GM18867 (cell line): ENCODE results near the gene TIMP4.
A peak's percentile ranks its signal among the peaks of the same experiment; 100 is the strongest.

ENCODE experiments used
- ATAC-seq: cut with Tn5 transposase; IDR thresholded peaks from one replicate; pipeline ENCODE4 v1.9.1; 2021; ENCODE audit warnings: mild to moderate bottlenecking, moderate library complexity; ENCODE audit not compliant: unreplicated experiment

TIMP4 gene

DNA sequence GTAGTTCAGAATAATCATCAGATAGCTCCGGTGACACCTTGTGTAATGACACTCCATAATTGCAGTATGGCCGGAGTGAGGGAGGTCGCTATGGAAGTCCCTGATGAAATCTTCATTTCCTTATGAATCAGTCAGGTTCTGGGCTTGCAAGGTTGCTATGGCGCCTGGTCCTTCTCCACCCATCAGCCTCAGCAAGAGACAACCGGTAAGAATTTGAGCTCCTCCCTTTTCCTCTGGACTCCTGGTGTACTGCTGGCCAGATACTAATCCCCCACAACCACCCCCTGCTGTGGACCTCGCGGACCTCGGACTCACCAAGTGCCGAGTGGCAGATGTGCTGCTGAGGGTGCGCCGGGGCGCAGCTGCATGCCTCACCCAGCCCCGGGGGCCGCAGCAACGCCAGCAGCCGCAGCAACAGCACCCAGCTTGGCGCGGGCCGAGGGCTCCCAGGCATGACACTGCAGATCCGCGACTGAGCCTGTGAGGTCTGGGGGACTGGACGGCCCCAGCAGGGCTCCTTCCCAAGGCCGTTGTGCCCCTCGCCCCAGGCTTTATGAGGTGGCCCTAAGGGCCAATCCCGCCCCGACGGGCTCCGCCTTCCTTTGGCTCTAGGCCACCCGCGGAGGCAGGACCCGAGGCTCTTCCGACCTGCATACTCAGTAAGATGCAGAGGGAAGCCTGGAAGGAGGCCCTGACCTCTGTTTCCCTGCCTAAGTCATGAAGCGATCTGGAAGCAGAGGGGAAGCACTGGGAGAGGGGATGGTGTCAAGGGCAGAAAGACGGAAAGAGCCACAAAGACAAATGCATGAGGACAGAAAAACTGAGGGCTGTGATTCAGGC lies at the start of gene TIMP4:
TSS of gene TIMP4 (minus strand) at position 526 of the 840 bp plus-strand sequence. CDS start at position 454, 72 bp downstream.
- ATAC-seq: no peak

DNA sequence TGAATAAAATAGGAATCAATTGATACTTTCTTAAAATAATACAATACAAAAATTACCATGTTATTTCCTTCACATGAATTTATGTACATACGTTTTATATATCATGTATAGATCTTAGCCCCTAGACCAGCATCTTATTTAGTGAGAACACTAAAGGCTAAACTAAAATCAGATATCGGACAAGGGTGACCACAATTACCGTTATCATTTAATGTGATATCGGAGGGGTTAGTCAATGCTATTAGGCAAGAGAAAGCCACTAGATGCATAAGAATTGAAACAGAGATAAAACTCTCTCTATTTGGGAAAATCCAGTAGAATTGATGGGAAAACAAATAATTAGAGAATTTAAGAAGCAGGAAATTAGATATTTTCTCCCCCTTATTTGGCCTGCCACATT lies 46.5 kb upstream of the TIMP4 start:
- no peak for ATAC-seq

DNA sequence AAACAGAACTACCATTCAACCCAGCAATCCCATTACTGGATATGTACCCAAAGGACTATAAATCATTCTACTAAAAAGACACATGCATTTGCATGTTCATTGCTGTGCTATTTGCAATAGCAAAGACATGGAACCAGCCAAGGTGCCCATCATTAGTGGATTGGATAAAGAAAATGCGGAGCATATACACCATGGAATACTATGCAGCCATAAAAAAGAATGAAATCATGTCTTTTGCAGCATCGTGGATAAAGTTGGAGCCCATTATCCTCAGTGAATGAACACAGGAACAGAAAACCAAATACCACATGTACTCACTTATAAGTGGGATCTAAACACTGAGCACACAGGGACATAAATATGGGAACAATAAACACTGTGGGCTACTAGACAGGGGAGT lies 43.1 kb upstream of the TIMP4 start:
- ATAC-seq: no peak

DNA sequence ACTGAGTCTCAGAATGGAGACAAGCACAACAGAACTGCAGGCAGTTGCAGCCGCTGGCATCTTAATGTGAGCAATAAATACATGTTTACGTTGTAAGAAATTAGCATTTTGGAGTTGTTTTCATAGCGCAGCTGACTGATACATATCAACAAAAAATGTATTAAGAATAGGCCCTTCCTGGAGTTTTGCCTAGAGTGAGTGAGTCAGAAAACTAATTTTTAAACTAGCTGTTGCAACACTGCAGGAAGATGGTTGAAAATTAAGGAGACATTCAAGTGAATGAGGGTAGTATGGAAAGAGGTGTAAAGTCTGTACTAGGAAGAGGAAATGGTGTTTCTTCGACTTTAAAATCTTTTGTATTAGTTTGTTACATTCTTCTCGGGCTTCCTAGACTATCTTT lies 39.6 kb upstream of the TIMP4 start:
- no peak for ATAC-seq

DNA sequence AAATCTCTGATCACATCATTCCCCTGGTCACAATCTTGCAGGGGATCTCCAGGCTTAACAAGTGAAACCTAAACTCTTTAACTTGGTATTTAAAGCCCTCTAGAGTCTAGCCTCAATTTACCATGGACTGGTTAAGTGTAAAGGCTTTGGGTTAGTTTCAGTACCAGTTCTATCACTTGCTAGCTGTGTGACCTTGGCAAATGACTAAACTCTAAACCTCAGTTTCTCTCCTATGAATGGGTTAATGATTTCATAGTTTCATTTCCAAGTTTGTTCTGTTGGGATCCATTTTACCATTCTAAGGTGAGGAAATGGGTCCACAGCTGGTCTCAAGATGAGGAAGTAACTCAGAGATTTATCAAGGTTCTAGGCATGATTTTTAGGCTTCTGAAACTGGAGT lies 38.8 kb upstream of the TIMP4 start:
- ATAC-seq: peak; percentile 50

DNA sequence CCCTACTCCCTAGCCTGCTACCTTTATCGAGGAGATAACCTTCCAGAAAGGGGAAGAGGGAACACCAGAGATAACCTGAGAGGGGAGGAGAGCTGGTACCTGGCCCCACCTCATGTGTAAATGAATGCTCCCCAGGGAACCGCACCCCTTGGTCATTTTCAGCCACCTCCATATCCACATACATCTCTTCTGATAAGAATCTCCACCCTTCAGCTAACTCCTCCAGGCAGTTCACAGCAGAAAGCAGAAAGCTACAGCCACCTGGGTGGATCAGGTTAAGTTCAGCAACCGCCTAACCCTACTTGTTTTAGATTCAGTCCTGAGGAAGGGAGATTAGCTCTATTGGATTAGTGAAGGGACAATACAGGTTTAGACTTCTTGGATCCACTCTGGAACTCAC lies 38.0 kb upstream of the TIMP4 start:
- ATAC-seq: no peak

DNA sequence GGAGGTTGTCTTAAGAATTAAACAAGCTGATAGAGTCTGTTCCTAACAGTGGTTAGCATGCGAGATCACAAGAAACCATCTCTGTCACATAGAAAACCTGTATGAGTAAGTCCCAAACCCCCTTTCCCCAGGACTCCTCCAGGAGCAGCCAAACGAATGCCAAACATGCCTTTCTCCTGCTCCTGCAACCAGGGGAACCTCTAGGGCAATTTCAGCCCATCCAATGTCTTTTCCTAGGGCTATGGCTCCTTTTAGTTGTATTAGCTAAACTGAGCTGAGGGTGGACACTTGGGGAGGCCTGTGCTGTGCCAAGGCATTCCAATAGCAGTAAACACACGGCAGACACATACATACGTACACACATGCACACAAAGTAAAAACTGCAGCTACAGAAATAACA lies 36.5 kb upstream of the TIMP4 start:
- no peak for ATAC-seq

DNA sequence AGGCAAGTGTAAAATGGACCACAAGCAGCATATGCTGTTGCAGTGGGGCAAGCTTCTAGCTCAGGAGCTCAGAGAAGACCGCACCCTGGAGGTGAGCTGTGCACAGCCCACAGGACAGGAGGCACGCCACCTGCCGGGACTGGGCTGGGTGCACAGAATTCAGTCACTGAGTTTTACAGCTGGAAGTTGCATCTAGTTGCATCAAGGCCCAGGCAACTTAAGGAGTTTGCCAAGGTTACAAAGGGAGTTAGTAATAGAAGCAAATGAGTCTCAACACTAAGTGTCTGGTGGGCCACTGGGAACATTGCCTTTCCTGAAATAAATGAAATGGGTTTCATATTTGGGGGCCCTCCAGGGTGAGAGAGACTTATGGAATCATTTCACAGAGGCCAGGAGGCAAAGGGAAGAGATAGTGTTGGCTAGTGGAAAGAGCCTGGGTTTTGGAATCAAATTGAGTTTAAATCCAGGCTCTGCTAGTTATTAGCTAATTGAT lies 36.0 kb upstream of the TIMP4 start:
- peak; percentile 82 for ATAC-seq

DNA sequence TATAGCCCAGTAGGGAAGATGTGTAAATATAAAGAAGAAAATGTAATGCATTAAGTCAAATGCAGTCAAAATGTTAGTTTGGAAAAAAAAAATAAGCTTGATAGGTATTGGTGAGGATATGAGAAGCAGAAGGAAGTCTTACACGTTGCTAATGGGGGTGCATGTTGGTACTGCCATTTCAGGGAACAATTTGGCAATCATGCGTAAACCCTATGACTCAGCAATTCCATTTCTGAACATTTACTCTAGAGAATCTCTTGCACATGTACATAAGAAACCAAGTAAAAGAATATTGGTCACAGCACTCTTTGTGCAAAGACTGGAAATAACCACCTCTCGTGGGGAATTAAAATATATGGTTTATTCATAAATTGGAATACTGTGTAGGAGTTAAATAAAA lies 35.5 kb upstream of the TIMP4 start:
- peak; percentile 34 for ATAC-seq

DNA sequence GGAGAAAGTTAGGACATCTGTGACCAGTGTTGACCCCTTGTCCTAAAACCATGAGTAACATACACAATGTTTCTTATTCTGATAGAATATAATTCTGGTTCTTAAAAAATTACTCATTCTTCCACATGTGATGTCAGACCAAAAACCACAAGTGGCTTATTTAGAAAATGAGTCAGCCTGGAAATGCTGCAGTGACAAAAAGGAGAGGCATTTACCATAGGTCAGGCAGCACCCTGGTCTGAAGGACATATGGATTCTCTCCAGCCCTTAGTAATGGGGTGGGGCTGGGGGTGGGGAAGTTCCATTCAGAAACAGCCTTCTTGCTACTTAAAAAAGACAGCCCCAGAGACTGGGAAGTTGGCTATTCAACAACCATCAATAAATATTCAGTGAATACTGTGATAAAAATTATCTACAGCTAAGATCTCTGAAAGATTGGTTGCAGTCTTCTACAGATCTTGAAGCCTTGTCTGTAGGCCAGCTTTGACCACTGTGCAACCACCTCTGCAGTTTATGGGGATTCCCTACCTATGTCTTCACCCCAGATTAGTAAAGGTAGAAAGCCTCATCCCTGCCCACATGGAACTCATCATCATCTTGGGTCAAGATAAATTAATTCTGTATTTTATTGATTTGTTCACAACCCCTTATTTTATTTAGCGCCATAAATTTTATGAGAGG lies 34.9 kb upstream of the TIMP4 start:
- peak; percentile 43 for ATAC-seq

DNA sequence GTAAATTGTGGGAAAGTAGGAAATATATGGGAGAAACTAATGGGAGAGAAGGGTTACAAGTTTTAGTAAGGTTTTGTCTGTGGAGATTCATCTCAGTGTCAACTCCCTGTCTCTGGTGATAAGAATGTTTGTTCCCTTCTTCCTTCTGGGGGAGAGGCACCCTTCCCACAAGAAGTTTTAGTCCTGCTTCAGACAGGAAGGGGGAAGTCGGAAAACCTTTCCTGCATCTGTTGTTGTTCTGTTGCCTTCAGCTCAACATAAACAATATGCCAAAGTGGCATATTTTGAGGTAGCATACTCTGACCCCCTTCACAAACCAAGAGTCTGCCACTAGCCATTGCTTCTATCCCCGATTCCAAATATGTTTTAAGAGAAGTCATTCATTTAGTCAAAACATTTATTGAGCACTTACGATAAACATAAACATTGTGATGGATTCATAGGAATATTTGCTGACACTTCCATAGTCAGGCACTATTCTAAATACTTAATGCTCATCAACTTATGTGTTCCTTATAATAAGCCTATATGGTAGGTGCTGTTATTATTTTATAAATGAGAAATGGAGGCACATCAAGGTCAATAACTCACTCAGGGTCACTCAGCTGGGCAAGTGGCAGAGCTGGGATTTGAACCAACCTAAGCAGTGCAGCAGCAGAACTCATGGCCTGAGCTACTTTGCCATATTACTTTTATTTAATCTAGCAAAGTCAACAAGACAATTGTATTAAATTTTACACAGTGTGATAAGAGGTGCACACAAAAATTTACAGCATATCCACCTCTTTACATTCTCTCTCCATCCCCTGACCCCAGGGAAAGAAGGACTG lies 34.2 kb upstream of the TIMP4 start:
- ATAC-seq: no peak

DNA sequence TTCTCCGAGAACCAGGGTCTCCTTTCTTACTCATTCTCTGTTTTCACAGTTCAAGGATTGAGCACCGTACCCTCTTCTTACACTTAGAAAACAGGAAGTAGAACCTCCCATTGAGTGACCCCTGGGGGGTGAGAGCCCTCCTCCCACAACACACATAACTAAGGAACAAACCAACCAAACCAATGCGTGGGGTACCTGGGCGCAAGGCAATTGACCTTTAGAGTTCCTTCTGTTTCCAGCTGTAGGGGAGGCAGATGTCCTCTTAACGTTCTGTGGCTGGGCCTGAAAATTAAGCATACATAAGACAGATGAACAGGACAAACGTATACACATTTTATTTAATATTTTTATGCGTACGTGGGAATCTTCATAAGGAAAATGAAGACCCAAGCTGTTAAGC lies 33.5 kb upstream of the TIMP4 start:
- ATAC-seq: no peak

DNA sequence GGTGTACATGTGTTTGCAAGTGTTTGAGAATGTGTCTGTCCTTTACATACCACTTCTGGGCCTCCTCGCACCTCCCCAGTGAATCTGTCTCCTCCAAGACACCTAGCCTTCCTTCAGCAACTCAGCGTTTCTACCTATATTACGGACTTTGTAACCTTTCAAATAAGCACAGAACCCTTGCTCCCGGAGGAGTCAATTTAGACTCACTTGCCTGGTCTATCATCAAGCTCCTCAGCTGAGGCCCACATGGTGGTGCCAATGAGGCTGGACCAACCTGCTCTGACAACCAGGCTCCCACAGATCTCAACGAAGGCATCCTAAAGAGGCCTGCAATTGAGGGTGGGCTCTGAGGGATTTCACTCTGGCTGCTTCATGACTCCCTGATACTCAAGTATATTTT lies 32.8 kb upstream of the TIMP4 start:
- no peak for ATAC-seq

DNA sequence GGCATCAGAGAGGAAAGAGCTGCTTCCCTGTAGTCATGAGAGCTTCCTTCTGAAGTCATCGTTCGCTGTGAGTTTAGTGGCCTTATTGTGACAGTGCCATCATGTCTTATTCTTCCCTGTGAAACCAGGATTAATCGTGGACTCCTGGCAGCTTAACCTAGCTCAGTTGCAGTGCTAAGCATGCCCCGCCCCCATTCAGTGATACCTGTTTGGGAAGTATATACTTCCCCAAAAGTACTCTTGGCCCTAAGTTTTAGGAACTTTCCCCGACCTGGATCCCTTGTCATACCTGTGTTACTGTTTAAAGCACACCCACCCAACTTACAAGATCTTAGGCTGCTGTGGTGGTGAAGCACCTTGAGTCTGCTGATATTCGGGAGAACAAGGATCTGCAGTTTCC lies 32.1 kb upstream of the TIMP4 start:
- ATAC-seq: no peak

DNA sequence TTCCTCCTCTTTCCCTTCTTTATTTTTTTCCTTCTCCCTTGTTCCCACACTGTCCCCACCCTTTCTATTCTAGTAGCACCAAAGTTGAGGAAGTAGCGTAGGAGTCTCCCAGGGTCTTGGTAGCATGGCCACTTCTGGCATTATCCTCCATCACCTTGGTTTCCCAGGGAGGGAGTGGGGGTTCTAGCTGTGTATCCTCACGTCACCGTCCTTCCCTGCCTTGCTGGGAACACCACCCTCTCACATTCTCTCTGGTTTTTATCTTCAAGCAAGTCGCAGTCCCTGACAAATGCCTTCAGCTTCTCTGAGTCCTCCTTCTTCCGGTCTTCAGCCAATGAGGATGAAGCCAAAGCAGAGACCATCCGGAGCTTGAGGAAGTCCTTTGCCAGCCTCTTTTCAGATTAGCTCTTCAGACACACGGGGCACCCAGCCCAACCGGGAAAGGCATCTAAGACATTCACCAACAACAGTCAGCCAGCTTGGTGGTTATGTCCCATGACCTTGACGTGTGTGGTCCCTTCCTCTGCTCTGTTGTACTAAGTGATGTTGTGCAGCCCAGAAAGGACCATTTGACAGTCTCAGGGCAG lies 31.6 kb upstream of the TIMP4 start:
- no peak for ATAC-seq

DNA sequence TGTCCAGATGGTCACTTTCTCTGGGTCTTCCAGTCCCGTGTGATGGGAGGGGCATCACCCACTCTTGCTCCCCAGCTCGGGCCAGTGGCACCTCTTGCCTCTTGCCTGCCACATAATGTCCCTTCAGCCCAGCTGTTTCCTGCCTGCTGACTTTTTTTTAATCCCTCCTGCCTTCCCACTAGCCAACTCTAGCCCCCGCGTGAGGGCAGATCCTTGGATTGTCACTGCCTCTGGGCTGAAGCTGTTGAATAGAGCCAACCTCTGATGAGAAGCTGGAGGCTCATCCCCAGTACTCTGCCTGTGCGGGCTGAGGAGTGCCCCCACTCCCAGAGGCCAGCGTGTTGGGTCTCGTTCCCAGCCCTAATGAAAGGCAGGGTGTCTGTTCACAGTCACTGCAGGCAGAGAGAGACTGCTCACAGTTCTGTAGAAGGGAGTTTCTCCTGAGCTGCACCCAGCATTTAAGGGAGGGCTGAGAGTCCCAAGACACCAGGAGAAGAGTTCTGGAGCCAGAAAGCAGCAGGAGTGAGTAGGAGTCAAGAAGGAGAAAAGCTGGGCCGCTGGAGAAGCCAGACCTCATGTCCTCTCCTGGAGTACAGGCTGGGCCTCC lies 30.1 kb upstream of the TIMP4 start:
- no peak for ATAC-seq

DNA sequence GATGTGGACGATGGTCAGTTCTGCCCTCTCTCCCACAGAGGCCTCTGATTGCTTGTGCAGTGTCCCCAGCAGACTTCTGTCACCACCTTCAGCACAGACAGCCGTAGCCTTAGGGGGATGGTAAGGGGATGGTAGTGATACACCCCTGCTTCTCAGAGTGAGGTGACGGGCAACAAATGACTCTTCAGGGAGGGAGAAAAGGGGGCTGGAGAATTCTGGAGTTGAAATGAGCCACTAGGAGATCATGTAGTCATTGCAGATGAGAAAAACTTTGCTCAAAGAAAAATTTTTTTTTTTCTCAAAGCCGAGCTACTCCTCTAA lies 29.6 kb upstream of the TIMP4 start:
- ATAC-seq: no peak

DNA sequence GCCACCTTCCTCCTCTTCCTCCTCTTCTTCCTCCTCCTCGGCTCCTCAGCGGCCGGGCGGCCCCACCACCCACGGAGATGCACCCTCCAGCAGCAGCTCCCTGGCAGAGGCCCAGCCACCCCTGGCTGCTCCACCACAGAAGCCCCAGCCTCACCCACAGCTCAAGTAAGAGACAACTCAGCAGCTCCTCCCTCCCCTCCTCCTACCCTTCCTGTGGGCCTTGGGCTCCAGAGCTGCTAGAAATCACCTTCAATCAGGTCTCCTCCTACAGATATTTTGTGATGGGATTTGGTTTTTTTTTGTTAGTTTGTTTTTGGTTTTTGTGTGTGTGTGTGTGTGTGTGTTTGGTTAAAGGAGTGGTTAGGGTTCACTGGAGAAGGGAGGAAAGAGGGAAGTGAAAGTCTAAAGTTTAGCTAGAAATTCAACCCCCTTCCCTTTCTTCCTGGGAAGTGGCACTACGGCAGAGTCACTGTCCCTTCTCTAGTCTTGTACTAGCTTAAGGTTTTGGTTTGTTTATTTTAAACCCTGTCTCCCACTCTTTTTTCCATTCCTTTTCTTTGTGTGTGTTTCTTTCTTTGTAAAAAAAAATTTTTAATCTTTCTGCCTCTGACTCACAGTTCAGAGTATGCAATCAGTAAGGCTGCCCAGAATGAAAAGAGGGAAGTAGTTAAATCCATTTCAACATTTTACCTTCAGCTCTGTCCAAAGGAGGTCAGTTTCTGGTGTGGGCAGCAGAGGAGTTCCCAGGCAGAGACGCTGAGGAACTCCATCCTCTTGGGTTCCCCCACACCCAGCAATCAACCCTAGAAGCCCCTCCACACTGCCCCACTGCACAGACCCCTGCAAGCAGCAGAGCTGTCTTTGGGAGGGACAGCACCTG lies 29.0 kb upstream of the TIMP4 start:
- ATAC-seq: peak; percentile 71

DNA sequence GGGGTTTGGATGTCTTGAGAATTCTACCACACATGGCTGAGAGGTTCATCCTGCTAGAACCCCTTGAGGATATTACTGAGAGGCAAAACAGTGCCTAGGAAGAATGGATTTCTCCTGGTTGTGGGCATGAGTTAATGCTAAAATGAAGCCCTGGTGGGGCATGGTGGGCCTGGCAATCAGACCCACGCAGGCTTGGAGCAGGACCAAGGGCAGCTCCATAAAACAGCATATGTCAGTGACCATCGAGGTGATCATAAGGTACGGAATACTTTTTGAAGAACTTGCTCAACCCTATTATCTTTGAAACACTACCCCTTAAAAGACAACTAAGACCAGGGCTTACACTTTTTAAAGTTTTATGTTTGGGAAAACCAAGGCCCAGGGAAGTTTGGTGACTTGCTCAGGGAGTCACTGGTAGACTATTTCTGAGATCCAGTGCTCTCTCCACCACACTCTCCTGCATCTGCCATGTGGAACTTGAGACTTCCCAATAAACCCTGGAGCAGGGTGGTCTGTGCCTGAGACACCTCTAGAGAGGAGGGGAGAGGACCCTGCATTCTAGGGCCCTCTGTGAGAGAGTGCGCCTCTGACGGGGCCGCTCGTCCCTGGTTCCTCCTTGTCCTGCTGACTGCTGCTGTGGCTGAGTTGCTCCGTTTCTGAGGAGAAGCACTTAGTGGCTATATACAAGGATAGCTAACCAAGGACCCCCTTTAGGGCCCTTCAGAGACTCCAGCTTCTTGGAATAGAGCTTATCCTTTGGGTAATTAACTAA lies 28.0 kb upstream of the TIMP4 start:
- ATAC-seq: no peak
